Aorta (tissue), 5 donors: ENCODE results near the gene COG7. TPM values are rescaled to one million over a fixed set of nuclear protein-coding genes. Genes with fewer than 3 reads are reported as not detected.
A peak's percentile ranks its signal among the peaks of the same experiment; 100 is the strongest.

Source experiments
- ATAC-seq: fragments of 200-7000 bp; cut with Tn5 transposase; one replicate; pipeline ENCODE4 v1.9.1; 2022; ENCODE audit warnings: moderate library complexity; ENCODE audit not compliant: low FRiP score
- DNase-seq, 2 donors: peaks; one replicate each; pipeline ENCODE4 v3.0.0-alpha.2; 2020
- H3K27ac ChIP-seq, 2 donors: one replicate each; pipeline ENCODE4 v1.5.1; 2013; ENCODE audit warnings: low read length in 2 of 2, mild to moderate bottlenecking in 2 of 2, moderate library complexity in 2 of 2, control low read depth in 1 of 2, inconsistent platforms in 1 of 2, low read depth in 1 of 2
- H3K27me3 ChIP-seq, 2 donors: one replicate each; pipeline ENCODE4 v1.6.1; 2013; ENCODE audit warnings: control low read depth in 1 of 2, low read length in 1 of 2, mild to moderate bottlenecking in 1 of 2, moderate library complexity in 1 of 2; ENCODE audit not compliant: insufficient read depth in 2 of 2, control insufficient read depth in 1 of 2
- H3K36me3 ChIP-seq, 2 donors: one replicate each; pipeline ENCODE4 v1.6.1; 2013; ENCODE audit warnings: control low read depth in 1 of 2, low read length in 1 of 2, mild to moderate bottlenecking in 1 of 2; ENCODE audit not compliant: insufficient read depth in 2 of 2, control insufficient read depth in 1 of 2
- H3K4me1 ChIP-seq, 2 donors: one replicate each; pipeline ENCODE4 v1.6.1; 2013; ENCODE audit warnings: low read length in 2 of 2, control low read depth in 1 of 2, mild to moderate bottlenecking in 1 of 2, moderate library complexity in 1 of 2; ENCODE audit not compliant: insufficient read depth in 2 of 2, control insufficient read depth in 1 of 2
- H3K4me3 ChIP-seq, 2 donors: one replicate each; pipeline ENCODE4 v1.5.1; 2013; ENCODE audit warnings: low read length in 2 of 2, control low read depth in 1 of 2, mild to moderate bottlenecking in 1 of 2
- H3K9me3 ChIP-seq: one replicate; pipeline ENCODE4 v1.6.1; 2013; ENCODE audit warnings: mild to moderate bottlenecking, low read length; ENCODE audit not compliant: control insufficient read depth
- WGBS, 2 donors: extraction: QIAGEN DNeasy Blood & Tissue Kit; methylation state at CpG; one replicate each; pipeline ENCODE4 v1.1.7; 2013; 5-methylcytosine and 5-hydroxymethylcytosine counted together
- intact Hi-C, 2 donors: fragments of 100-400 bp; cut with DNase I; formaldehyde crosslinking; loops; one replicate each; pipeline versions ENCODE4 v1.14.2 to v1.15.0; 2022
- polyA plus RNA-seq, 2 donors: library from polyadenylated mRNA; stranded (reverse); fragments of 200-250 nt; gene quantifications; one replicate each; pipeline ENCODE4 v1.2.3, GENCODE V29; 2013
- total RNA-seq, 2 donors: library from RNA; stranded (reverse); fragmentation: NEBNext Ultra II Directional; extraction: Animal tissue kit (Norgen Biotek cat#: 25700); gene quantifications; one replicate each; pipeline ENCODE4 v1.2.1, GENCODE V29; 2021
- donor health status: healthy with polysubstance abuse.
- donor health status: Bipolar disorder and iron deficiency.
- donor health status: DM: no; HTN: no; CAD: no.
- donor health status: DM: no; HTN: no; CAD: no.
- donor health status: DM: yes; HTN: yes; CAD: no.

Gene COG7
- total and polyA plus RNA-seq, 4 donors: 12.5 to 50.2 (median 22.8) TPM

DNA sequence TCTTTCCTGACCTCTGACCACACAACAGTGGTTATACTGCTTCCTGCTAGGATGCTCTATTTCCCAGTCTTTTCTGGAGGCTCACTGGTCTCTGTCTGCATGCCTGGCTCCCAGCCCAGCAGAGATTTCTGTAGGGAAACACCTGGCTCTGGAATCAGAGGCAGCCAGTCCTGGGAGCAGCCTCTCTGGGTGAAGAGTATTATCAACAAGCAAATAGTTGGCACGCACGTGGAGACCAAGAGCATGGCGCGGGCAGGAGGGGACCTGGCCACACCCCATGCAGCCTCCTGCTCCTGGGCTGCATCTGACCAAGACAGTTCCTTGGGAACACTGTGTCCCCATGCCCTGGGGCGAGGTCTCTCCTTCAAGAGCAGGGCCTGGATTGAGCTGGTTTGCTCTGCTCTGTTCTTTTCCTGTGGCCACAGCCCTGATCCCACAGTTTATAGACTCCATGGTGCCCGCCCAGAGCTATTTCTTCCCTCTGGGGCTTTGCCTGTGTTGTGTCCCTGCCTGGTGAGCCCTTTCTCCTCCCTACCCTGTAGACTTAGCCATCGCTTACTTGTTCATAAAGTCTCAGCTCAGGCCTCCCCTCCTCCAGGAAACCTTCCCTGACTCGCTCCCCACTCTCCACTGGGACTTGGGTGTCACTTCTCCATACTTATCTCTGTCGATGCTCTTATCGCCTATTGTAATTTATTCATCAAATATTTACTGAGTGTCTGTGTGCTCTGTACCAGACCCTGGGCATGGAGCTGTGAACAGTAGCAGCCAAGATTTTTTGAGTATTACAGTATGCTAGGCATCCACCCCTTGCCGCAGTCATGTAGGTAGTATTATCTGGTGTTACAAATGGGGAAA is 90.3 kb downstream of the COG7 start:
- DNase-seq (peak in 1 of 2 donors; percentile 50), ATAC-seq (peak; percentile 30)
- Histone ChIP-seq H3K4me3 (no peak overlapping the region), H3K4me1 (no peaks in the 10 kb centered on the region), H3K27ac (no peak overlapping the region), H3K9me3 (no peaks in the 10 kb centered on the region), H3K36me3 (no peaks in the 10 kb centered on the region), H3K27me3 (no peaks in the 10 kb centered on the region)
- 65 to 68% methylated on average over 11 of the region's 11 CpGs for WGBS, 2 donors
- intact Hi-C loops: no loop called here

DNA sequence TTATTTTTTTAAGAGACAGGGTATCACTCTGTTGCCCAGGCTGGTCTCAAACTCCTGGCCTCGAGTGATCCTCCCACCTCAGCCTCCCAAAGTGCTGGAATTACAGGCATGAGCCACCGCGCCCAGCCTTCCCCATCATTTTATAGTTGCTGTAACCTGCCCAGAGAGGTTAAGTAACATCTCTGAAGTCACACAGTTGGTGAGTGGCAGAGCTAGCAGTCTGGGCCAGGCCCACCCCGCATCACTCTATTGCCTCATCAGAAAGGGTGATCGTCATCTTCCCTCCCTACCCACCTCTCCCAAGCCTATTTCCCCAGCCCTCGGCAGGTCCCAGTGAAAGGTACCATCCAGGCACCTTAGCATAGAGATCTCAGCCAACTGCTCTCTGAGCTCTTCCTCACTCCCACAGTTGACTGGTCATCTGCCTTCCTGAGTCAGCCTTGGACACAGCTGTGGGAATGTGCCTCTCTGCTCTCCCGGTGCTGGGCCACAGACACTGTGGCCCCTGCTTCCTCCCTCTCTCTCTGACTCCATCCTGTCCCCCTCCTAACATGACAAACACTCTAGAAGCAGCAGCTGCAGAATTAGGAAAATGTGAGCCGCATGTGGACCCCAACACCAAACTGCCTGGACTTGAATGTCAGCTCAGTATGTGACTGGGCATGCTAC is 93.8 kb downstream of the COG7 start:
- no peaks in the 10 kb centered on the region for H3K27me3 ChIP-seq
- no peaks in the 10 kb centered on the region for H3K36me3 ChIP-seq
- H3K4me3 ChIP-seq: no peak overlapping the region
- ATAC-seq (no peak), DNase-seq (peak in 1 of 2 donors; percentile 33)
- no peaks in the 10 kb centered on the region for H3K4me1 ChIP-seq
- intact Hi-C loops: no loop called here
- no peaks in the 10 kb centered on the region for H3K9me3 ChIP-seq
- H3K27ac ChIP-seq: no peak overlapping the region
- WGBS, 2 donors: 61 to 66% methylated on average over 8 of the region's 8 CpGs

DNA sequence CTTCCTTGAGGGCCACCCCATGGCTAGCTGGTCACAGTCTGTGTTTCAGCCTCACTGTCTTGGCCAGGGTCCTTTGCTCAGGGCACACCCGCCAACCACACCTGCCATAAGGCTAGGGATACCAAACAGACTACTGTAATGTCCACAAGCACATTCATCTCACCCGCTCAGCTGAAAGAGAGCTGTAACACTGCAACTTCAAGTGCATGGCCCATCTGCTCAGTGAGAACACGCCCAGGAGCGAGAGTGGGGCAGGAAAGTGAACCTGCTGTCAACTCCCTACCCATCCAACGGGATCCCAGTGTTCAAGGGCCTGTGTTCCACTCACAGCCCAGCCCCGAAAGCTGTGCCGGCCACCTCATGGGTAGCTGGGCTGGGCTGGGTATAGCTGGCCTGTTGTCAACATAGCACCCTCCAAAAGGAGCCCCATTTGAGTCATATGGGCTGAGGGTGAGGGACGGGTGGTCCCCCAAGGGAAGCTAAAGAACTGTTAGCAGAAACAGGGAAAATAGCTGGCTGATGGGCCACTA is 95.2 kb downstream of the COG7 start:
- no peaks in the 10 kb centered on the region for H3K9me3 ChIP-seq
- intact Hi-C loops: no loop called here
- H3K4me3 ChIP-seq: no peak overlapping the region
- H3K27me3 ChIP-seq: no peaks in the 10 kb centered on the region
- H3K27ac ChIP-seq: no peak overlapping the region
- ATAC-seq (no peak), DNase-seq (peak in 1 of 2 donors; percentile 54)
- WGBS, 2 donors: 75 to 79% methylated on average over 8 of the region's 8 CpGs
- no peaks in the 10 kb centered on the region for H3K4me1 ChIP-seq
- H3K36me3 ChIP-seq: no peaks in the 10 kb centered on the region

DNA sequence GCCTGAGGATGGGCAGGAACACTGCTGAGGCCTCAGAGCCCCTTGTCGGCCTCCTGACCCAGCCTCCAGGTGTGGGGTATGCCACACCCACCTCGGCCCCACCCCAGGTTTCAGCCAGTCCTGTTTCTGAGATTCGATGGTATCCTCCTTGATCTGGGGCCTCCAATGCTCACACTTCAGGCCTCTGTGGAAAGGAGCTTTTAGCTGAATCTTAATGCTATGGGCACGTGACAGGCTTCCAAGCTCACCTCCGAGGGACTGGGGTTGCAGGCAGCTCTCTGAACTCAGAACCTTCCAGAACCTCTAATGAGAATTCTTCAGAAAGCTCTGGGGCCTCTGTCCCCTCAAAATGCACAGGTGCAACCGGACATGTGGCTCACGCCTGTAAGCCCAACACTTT is 96.0 kb downstream of the COG7 start:
- peak in 1 of 2 donors; percentile 48 for DNase-seq
- Histone ChIP-seq H3K9me3 (no peaks in the 10 kb centered on the region), H3K4me3 (no peak overlapping the region), H3K27me3 (no peaks in the 10 kb centered on the region), H3K4me1 (no peaks in the 10 kb centered on the region), H3K36me3 (no peaks in the 10 kb centered on the region), H3K27ac (no peak overlapping the region)
- intact Hi-C loops: no loop called here
- ATAC-seq: no peak
- WGBS, 2 donors: 81 to 82% methylated on average over 7 of the region's 7 CpGs

DNA sequence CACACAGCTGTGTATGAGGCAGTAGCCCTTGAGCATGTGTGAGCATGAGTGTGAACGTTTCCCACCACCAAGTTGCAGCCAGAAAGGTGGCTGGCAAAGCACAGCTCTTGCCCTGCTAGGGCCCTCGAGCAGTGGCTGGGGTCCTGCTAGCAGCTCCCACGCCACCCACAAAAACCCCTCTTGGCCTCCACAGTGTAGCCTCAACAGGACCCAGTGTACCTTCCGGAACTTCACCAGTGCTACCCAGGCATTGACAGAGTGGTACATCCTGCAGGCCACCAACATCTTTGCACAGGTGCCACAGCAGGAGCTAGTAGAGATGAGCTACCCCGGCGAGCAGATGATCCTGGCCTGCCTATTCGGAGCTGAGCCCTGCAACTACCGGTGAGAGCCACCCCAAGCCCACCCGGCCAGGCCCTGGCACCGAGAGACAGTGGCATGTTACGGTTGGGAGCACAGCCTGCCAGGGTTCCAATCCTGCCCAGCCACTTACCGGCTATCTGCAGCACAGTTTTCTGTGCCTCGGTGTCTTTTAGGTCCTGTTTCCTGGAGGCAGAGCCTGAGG is 97.8 kb downstream of the COG7 start:
- no peak for ATAC-seq
- no peaks in the 10 kb centered on the region for H3K27me3 ChIP-seq
- intact Hi-C loops: no loop called here
- H3K9me3 ChIP-seq: no peaks in the 10 kb centered on the region
- H3K36me3 ChIP-seq: no peaks in the 10 kb centered on the region
- peak in 1 of 2 donors; percentile 59 for DNase-seq
- H3K27ac ChIP-seq: no peak overlapping the region
- H3K4me1 ChIP-seq: no peaks in the 10 kb centered on the region
- 86 to 88% methylated on average over 13 of the region's 13 CpGs for WGBS, 2 donors
- no peak overlapping the region for H3K4me3 ChIP-seq

DNA sequence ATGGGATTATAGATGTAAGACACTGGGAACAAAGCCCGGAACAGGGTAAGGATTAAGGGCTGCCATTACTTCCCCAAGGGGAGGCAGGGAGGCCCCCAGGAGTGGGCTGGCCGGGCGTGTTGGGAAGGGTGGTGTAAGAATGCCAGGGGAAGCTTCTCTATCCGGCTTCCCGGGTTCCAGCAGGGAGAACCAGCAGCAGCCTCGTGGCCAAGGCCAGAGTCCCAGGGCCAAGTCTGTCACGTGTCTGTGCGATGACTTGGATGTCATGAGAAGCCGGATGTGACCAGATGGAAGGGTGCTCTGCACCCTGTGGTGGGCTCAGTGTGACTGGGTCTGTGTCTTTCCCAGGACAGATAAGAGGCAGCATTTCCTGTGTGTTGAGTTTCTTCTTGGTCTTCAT is 98.7 kb downstream of the COG7 start:
- Histone ChIP-seq H3K4me1 (no peaks in the 10 kb centered on the region), H3K27ac (no peak overlapping the region), H3K9me3 (no peaks in the 10 kb centered on the region), H3K27me3 (no peaks in the 10 kb centered on the region), H3K4me3 (no peak overlapping the region), H3K36me3 (no peaks in the 10 kb centered on the region)
- ATAC-seq (no peak), DNase-seq (peak in 1 of 2 donors; percentile 68)
- intact Hi-C loops: no loop called here
- 85 to 86% methylated on average over 9 of the region's 9 CpGs for WGBS, 2 donors

DNA sequence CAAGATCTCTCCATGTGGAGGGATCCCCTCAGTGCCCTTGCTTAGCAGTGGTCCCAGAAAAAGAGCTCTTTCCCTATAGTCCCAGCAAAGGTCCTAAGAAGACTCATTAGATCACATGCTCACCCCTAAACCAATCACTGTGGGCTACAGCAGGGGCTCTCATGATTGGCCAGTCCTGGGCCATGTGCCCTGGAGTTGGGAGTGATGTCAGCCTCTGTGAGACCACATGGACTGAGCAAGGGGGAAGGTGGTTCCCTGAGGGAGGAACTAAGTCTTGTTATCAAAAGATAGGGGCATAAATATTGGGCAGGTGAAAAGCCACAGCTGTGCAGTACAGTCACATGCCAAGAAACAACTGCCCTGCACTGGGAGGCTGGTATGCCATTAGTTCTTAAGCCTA is 99.5 kb downstream of the COG7 start:
- ATAC-seq: no peak
- Histone ChIP-seq H3K9me3 (no peaks in the 10 kb centered on the region), H3K4me1 (no peaks in the 10 kb centered on the region), H3K36me3 (no peaks in the 10 kb centered on the region), H3K27ac (no peak overlapping the region), H3K27me3 (no peaks in the 10 kb centered on the region), H3K4me3 (no peak overlapping the region)
- peak in 1 of 2 donors; percentile 3 for DNase-seq
- intact Hi-C loops: no loop called here

DNA sequence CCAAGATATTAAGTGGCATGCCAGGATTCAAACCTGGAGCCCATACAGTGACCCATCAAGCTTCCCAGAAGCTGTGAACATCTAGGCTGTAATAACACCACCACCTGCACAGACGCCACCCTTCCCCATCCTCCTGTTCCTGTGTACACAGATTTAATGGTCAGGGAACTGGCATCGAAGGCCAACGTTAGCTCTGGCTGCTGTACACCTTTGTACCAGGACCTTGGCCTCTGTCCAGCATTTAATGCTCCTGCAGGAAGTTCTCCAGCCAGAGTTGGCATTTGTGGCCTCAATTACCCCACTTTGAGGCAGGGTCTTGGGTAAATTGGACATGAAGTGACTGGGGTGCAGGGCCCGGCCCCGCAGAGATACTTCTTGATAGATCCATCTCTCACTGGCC is 101.6 kb downstream of the COG7 start:
- ATAC-seq: no peak
- Histone ChIP-seq H3K36me3 (no peaks in the 10 kb centered on the region), H3K4me1 (no peaks in the 10 kb centered on the region), H3K9me3 (no peaks in the 10 kb centered on the region), H3K4me3 (no peak overlapping the region), H3K27ac (no peak overlapping the region), H3K27me3 (no peaks in the 10 kb centered on the region)
- intact Hi-C loops: no loop called here
- DNase-seq: peak in 1 of 2 donors; percentile 57
- WGBS, 2 donors: 76 to 79% methylated on average over 5 of the region's 5 CpGs
